ENCODE results near the gene FAM149A. TPM values are rescaled to one million over a fixed set of nuclear protein-coding genes. Genes with fewer than 3 reads are reported as not detected.

FAM149A gene
- total and polyA plus RNA-seq, 10 of the 15 experiments (the other 5 are each of a cell fraction or from before 2014, with no cell fraction given): 0.38 to 1.9 (median 0.99) TPM

DNA sequence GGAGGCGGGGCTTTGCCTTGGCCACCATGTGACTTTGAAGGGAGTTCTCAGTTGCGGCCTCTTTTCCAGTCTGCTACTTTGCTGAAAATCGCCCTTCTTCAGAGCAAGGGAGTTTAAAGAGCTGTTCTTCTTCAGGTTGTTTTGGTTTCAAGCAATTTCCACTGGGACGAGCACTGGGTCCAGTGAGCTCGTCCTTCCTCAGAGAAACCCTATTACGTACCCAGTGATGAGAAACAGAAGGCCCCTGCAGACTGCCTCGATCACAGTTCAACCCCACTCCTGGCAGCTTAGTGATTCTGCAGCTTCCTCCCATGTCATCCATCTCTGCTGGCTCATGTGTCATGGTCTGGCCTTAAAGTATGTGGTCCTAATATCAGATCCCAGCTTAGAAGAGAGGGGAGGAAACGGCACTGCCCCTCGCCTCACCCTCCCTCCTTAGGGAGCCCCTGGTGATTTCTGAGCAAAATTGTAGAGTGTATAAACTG is 7.8 kb upstream of the FAM149A start:
- Histone ChIP-seq H3K9me3 (replicated peaks; ENCODE audit: control insufficient read depth, insufficient read depth, low read length) (no peaks in the 10 kb centered on the region), H3K27ac (ENCODE audit: control insufficient read depth, insufficient read depth) (no peak overlapping the region), H3K4me3 (no peak overlapping the region), H3K27me3 (replicated peaks in 1 of 2; ENCODE audit: control insufficient read depth in 2 of 2, insufficient read depth in 2 of 2, low read length in 1 of 2) (peaks cover 2 to 5% of the 10 kb centered on the region in 2 experiments), H3K9ac (ENCODE audit: control insufficient read depth, insufficient read depth, low read length) (no peak overlapping the region), H3K36me3 (ENCODE audit: control insufficient read depth in 2 of 2, insufficient read depth in 2 of 2, low read length in 1 of 2) (no peaks in the 10 kb centered on the region), H3K4me2 (ENCODE audit: control insufficient read depth, insufficient read depth) (no peak overlapping the region), H3K4me1 (ENCODE audit: control insufficient read depth, insufficient read depth, low read length) (no peaks in the 10 kb centered on the region), H2AFZ (ENCODE audit: control insufficient read depth, low read depth, low read length) (no peak overlapping the region), H3K79me2 (ENCODE audit: control insufficient read depth, insufficient read depth, low read length) (no peaks in the 10 kb centered on the region), H4K20me1 (ENCODE audit: control insufficient read depth, insufficient read depth) (no peaks in the 10 kb centered on the region)
- WGBS (ENCODE audit: insufficient coverage, insufficient replicate concordance, low lambda C conversion rate, missing lambda C conversion rate): 24% methylated on average over 9 of the region's 9 CpGs
- SMC1A ChIA-PET (ENCODE audit: uncharacterized antibody, unreplicated experiment): no interaction called here
- DNase-seq (ENCODE audit: low read depth, low spot score): no peak
- intact Hi-C loops (cut with micrococcal nuclease; ENCODE audit: unreplicated experiment) (no loop called here), in situ Hi-C loops (cut with MboI) (no loop called here)
- no peak for FAIRE-seq
- TF ChIP-seq, protein P1, sequence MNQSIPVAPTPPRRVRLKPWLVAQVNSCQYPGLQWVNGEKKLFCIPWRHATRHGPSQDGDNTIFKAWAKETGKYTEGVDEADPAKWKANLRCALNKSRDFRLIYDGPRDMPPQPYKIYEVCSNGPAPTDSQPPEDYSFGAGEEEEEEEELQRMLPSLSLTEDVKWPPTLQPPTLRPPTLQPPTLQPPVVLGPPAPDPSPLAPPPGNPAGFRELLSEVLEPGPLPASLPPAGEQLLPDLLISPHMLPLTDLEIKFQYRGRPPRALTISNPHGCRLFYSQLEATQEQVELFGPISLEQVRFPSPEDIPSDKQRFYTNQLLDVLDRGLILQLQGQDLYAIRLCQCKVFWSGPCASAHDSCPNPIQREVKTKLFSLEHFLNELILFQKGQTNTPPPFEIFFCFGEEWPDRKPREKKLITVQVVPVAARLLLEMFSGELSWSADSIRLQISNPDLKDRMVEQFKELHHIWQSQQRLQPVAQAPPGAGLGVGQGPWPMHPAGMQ (IDR thresholded peaks at IDR 0.05; ENCODE audit: borderline replicate concordance): no peak
- TF ChIP-seq, protein P2, sequence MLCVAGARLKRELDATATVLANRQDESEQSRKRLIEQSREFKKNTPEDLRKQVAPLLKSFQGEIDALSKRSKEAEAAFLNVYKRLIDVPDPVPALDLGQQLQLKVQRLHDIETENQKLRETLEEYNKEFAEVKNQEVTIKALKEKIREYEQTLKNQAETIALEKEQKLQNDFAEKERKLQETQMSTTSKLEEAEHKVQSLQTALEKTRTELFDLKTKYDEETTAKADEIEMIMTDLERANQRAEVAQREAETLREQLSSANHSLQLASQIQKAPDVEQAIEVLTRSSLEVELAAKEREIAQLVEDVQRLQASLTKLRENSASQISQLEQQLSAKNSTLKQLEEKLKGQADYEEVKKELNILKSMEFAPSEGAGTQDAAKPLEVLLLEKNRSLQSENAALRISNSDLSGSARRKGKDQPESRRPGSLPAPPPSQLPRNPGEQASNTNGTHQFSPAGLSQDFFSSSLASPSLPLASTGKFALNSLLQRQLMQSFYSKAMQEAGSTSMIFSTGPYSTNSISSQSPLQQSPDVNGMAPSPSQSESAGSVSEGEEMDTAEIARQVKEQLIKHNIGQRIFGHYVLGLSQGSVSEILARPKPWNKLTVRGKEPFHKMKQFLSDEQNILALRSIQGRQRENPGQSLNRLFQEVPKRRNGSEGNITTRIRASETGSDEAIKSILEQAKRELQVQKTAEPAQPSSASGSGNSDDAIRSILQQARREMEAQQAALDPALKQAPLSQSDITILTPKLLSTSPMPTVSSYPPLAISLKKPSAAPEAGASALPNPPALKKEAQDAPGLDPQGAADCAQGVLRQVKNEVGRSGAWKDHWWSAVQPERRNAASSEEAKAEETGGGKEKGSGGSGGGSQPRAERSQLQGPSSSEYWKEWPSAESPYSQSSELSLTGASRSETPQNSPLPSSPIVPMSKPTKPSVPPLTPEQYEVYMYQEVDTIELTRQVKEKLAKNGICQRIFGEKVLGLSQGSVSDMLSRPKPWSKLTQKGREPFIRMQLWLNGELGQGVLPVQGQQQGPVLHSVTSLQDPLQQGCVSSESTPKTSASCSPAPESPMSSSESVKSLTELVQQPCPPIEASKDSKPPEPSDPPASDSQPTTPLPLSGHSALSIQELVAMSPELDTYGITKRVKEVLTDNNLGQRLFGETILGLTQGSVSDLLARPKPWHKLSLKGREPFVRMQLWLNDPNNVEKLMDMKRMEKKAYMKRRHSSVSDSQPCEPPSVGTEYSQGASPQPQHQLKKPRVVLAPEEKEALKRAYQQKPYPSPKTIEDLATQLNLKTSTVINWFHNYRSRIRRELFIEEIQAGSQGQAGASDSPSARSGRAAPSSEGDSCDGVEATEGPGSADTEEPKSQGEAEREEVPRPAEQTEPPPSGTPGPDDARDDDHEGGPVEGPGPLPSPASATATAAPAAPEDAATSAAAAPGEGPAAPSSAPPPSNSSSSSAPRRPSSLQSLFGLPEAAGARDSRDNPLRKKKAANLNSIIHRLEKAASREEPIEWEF (IDR thresholded peaks at IDR 0.05; ENCODE audit: insufficient replicate concordance, low read depth, low read length): no peak
- TF ChIP-seq HDAC6 (IDR thresholded peaks at IDR 0.05; ENCODE audit: unreplicated experiment) (no peak), RAD21 (IDR thresholded peaks at IDR 0.05; ENCODE audit: insufficient read depth, low read depth, low read length) (no peak), CBX5 (IDR thresholded peaks at IDR 0.05; ENCODE audit: low read depth) (no peak), IRF4 (IDR thresholded peaks at IDR 0.05; ENCODE audit: low read depth, low read length) (no peak), RUNX3 (IDR thresholded peaks at IDR 0.05; ENCODE audit: low read length) (no peak), IKZF1 (conservative IDR thresholded peaks at IDR 0.05) (no peak), SREBF1 (IDR thresholded peaks at IDR 0.05; ENCODE audit: low read length) (no peak), MEF2A (IDR thresholded peaks at IDR 0.05; ENCODE audit: insufficient read depth, low read depth, low read length) (no peak), JUND (IDR thresholded peaks at IDR 0.05; ENCODE audit: low read depth, low read length) (no peak), CHD2 (IDR thresholded peaks at IDR 0.05; ENCODE audit: borderline replicate concordance, low read depth, low read length) (no peak), MYB (IDR thresholded peaks at IDR 0.05; ENCODE audit: borderline replicate concordance, low read depth, low read length) (no peak), E2F4 (IDR thresholded peaks at IDR 0.05; ENCODE audit: low read depth, low read length) (no peak), FOS (IDR thresholded peaks at IDR 0.05; ENCODE audit: borderline replicate concordance, extremely low read depth, insufficient read length) (no peak)
- BruUV-seq (replicated peaks): no TSS peak
- RAD21 ChIA-PET (ENCODE audit: unreplicated experiment): no interaction called here
- CTCF ChIA-PET: no interaction called here
- no peak for ATAC-seq
- POLR2A ChIA-PET: no interaction called here

All from GM12878 (cell line).